Fibroblast of villous mesenchyme (primary cell): ENCODE data around the gene SAFB. TPM values are rescaled to one million over a fixed set of nuclear protein-coding genes. Genes with fewer than 3 reads are reported as not detected.
A peak's percentile ranks its signal among the peaks of the same experiment; 100 is the strongest.

ENCODE experiments used
- DNase-seq: peaks from one replicate; pipeline ENCODE4 v3.0.0-alpha.2; 2010; ENCODE audit warnings: low read depth
- H3K4me3 ChIP-seq: 2 replicates; pipeline ENCODE4 v1.5.1; 2011; ENCODE audit warnings: low read depth, mild to moderate bottlenecking, low read length
- total RNA-seq: library from RNA; depleted of rRNA; stranded (reverse); fragments of >200 nt; gene quantifications from 2 replicates; pipeline ENCODE4 v1.2.3, GENCODE V29; 2012
- TF ChIP-seq, protein P1 (sequence below): IDR thresholded peaks from 2 replicates; pipeline ENCODE4 v1.5.1; 2012; ENCODE audit warnings: low read depth, mild to moderate bottlenecking, low read length; ENCODE audit not compliant: insufficient read depth

Gene SAFB
- total RNA-seq, 1 donor: 40.6 TPM

DNA sequence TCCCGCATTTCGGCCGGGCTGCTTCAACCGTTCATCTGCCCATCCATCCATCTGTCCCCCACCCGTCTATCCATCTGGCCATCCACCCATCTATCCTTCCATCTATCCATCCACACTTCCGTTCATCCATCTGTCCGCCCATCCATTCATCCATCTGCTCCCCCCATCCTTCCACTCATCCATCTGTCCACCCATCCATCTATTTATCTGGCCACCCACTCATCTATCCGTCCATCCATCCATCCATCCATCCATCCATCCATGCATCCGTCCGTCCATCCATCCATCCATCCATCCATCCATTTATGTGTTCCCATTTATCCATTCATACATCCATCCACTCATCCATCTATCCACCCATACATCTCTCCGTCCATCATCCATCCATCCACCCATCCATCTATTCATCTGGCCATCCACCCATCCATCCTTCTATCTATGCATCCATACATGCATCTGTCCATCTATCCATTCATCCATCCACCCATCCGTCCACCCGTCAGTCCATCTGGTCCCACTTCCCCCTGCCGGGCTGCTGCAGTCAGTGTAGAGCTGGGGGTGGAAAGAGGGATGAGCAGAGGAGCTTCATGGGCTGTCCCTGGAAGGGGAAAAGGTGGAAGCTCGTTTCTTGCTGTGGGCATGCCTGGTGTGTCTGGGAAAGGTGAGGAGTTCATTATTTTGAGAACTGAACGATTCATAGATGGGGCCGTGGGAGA, 58.7 kb downstream of the SAFB start:
- TF ChIP-seq, protein P1, sequence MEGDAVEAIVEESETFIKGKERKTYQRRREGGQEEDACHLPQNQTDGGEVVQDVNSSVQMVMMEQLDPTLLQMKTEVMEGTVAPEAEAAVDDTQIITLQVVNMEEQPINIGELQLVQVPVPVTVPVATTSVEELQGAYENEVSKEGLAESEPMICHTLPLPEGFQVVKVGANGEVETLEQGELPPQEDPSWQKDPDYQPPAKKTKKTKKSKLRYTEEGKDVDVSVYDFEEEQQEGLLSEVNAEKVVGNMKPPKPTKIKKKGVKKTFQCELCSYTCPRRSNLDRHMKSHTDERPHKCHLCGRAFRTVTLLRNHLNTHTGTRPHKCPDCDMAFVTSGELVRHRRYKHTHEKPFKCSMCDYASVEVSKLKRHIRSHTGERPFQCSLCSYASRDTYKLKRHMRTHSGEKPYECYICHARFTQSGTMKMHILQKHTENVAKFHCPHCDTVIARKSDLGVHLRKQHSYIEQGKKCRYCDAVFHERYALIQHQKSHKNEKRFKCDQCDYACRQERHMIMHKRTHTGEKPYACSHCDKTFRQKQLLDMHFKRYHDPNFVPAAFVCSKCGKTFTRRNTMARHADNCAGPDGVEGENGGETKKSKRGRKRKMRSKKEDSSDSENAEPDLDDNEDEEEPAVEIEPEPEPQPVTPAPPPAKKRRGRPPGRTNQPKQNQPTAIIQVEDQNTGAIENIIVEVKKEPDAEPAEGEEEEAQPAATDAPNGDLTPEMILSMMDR: no peak
- H3K4me3 ChIP-seq: peak overlapping the region; percentile 99
- DNase-seq: no peak

DNA sequence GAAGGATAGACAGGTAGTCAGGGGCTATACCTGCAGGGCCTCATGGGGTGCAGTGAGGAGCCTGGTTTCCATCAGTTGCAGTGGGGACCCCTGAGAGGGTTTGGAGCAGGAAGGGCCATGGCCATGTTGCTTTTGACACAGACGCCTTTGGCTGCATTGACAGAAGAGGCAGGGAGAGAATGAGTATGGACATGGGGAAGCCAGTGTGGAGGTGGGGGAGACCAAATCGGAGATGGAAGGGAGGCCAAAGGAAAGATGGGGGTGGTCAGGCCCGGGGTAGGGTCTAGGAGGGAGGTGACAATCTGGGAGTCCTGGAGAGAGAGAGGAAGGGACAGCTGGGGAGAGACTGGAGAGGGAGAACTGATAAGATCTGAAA, 59.2 kb downstream of the SAFB start:
- no peak overlapping the region for H3K4me3 ChIP-seq
- no peak for DNase-seq
- TF ChIP-seq, protein P1: no peak

DNA sequence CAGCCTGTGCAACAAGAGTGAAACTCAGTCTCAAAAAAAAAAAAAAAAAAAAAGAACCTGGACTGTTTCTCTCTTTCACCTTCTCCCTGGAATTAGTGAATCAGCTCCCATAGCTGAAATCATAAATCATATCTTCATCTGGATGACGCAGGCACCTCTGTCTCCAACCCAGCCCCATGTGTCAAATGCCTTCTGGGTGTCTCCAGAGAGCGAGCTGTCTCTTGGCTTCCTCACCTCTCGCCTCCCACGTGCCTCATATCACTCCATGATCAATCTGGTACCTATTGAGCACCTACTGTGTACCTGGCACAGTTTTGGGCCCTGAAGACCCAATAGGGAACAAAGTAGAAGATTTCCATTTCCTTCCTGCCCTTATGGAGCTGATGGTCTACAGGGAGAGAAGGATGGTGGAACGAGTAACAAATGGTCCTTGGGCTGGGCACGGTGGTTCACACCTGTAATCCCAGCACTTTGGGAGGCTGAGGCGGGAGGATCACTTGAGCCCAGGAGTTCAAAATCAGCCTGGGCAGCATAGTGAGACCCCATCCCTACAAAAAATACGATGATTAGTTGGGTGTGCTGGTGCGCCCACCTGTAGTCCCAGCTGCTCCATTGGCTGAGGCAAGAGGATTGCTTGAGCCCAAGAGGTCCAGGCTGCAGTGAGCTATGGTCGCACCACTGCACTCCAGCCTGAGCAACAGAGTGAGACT, 60.4 kb downstream of the SAFB start:
- TF ChIP-seq, protein P1: no peak
- no peak for DNase-seq
- no peak overlapping the region for H3K4me3 ChIP-seq

DNA sequence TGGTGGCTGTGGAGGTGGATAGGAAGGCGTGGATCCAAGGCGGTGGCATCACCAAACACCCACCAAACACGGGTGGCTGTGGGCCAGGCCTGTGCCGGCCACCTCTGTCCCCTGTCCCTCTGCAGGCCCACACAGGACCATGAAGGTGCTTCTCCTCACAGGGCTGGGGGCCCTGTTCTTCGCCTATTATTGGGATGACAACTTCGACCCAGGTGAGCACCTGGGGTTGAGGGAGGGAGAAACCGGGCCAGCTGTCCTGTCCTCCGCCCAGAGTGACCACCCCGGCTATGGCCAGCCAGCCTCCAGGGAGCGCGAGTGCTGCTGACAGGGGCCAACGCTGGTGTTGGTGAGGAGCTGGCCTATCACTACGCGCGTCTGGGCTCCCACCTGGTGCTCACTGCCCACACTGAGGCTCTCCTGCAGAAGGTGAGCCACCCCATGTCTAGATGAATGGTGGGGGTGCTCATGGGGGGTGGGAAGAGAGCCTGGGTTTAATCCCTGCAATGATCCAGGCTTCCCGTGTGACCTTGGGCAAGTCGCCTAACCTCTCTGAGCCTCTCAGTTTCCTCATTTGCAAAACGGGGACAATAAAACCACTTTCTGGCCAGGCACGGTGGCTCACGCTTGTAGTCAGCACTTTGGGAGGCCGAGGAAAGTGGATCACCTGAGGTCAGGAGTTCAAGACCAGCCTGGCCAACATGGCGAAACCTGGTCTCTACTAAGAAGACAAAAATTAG, 62.0 kb downstream of the SAFB start:
- TF ChIP-seq, protein P1: no peak
- H3K4me3 ChIP-seq: no peak overlapping the region
- DNase-seq: no peak

DNA sequence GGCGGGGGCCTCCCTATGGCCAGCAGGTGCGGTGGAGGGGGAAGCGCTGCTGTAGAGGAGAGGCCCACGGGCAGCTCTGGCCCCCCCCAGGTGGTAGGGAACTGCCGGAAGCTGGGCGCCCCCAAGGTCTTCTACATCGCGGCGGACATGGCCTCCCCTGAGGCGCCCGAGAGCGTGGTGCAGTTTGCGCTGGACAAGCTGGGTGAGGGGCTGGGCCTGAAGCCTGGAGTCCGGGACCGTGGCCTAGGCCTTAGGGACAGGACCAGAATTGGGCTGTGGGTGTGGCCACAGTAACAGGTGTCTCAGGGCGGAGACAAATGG, 63.4 kb downstream of the SAFB start:
- TF ChIP-seq, protein P1: no peak
- peak overlapping the region; percentile 67 for H3K4me3 ChIP-seq

DNA sequence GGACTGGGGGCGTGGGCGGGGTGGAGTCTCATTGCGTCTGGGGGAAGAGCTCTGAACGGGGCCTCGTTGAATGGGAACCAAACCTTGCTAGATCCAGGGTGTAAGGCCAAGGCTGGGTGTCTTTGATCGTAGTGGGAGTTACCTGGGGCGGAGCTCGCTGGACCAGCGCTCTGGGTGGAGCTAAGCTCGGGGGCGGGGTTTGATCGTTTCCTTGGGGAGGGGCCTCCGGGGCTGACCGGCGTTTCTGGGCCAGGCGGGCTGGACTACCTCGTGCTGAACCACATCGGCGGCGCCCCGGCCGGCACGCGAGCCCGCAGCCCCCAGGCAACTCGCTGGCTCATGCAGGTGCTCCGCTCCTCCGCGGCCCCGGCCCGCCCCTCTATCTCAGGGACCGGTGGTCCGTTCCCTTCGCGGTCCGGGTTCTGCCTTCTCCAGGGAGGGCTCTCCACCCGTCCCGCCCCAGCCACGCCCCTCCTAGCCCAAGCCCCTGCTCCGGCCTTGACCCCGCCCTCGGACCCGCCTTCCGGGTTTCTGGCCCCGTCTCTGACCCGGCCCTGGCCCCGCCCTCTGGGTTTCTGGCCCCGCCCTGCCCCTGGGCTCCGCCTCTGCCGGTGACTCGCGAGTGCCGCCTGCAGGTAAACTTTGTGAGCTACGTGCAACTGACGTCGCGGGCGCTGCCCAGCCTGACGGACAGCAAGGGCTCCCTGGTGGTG, 63.9 kb downstream of the SAFB start:
- peak overlapping the region; percentile 67 for H3K4me3 ChIP-seq
- TF ChIP-seq, protein P1: peak; percentile 84
- peak; percentile 94 for DNase-seq

More for the DNA sequence above, 63.4 kb downstream of the SAFB start:
- DNase-seq: no peak
